SU-DHL-6 (cell line): ENCODE data around the gene MB.

Source experiments
- H2AFZ ChIP-seq: fragments of 200-600 bp; sonication (generic); 2 replicates; pipeline ENCODE4 v1.6.1; 2014; ENCODE audit warnings: low read depth, mild to moderate bottlenecking, moderate library complexity, mixed read lengths, antibody characterized with exemption, low read length; ENCODE audit not compliant: severe bottlenecking
- H3F3A ChIP-seq: fragments of 200-600 bp; shearing (Covaris generic); 2 replicates; pipeline ENCODE4 v1.6.0; 2016; ENCODE audit warnings: antibody characterized with exemption, mild to moderate bottlenecking; ENCODE audit not compliant: insufficient read depth
- H3K27ac ChIP-seq: fragments of 200-600 bp; sonication (generic); 2 replicates; pipeline ENCODE4 v1.5.1; 2016; ENCODE audit warnings: low read depth, mild to moderate bottlenecking, low read length, moderate library complexity, mixed read lengths
- H3K27me3 ChIP-seq: fragments of 200-600 bp; sonication (generic), shearing (Covaris generic); 2 replicates; pipeline ENCODE4 v1.6.0; 2014; ENCODE audit warnings: mild to moderate bottlenecking, low read length
- H3K36me3 ChIP-seq: fragments of 200-600 bp; sonication (generic); 2 replicates; pipeline ENCODE4 v1.6.1; 2014; ENCODE audit warnings: mild to moderate bottlenecking, low read length, mixed read lengths
- H3K4me2 ChIP-seq: fragments of 300-600, 200-600 bp; shearing (Covaris generic), sonication (generic); 2 replicates; pipeline ENCODE4 v1.6.0; 2014; ENCODE audit warnings: low read length, low read depth, mild to moderate bottlenecking; ENCODE audit not compliant: poor library complexity, severe bottlenecking
- H3K4me3 ChIP-seq: fragments of 200-600 bp; sonication (generic); 2 replicates; pipeline ENCODE4 v1.5.1; 2014; ENCODE audit warnings: antibody characterized with exemption, low read length, mild to moderate bottlenecking, mixed read lengths; ENCODE audit not compliant: insufficient read depth, poor library complexity, severe bottlenecking
- H3K79me2 ChIP-seq: fragments of 200-600 bp; sonication (generic); 2 replicates; pipeline ENCODE4 v1.6.1; 2014; ENCODE audit warnings: mild to moderate bottlenecking, low read length, moderate library complexity; ENCODE audit not compliant: insufficient read depth
- H3K9ac ChIP-seq: fragments of 200-600 bp; sonication (generic); 2 replicates; pipeline ENCODE4 v1.7.0; 2014; ENCODE audit warnings: mild to moderate bottlenecking, low read length
- H3K9me2 ChIP-seq: fragments of 200-600 bp; sonication (generic); replicated peaks from 2 replicates; pipeline ENCODE4 v1.6.1; 2014; ENCODE audit warnings: low read length; ENCODE audit not compliant: insufficient read depth
- H3K9me3 ChIP-seq: fragments of 200-600 bp; sonication (generic); 2 replicates; pipeline ENCODE4 v1.6.1; 2014; ENCODE audit warnings: low read length, mixed read lengths; ENCODE audit not compliant: insufficient read depth
- H4K20me1 ChIP-seq: fragments of 200-600 bp; sonication (generic); 2 replicates; pipeline ENCODE4 v1.6.1; 2014; ENCODE audit warnings: low read depth, mild to moderate bottlenecking, antibody characterized with exemption, low read length, moderate library complexity, mixed read lengths
- EZH2phosphoT487 ChIP-seq: fragments of 200-600 bp; sonication (generic), shearing (Covaris generic); conservative IDR thresholded peaks from 2 replicates; pipeline ENCODE4 v1.6.1; 2018; ENCODE audit warnings: mild to moderate bottlenecking, antibody characterized with exemption, low read length, moderate library complexity, mixed read lengths
- TF ChIP-seq, protein P1 (sequence below): fragments of 200-600 bp; sonication (generic); IDR thresholded peaks from one replicate; pipeline ENCODE4 v1.5.1; 2017; ENCODE audit warnings: antibody characterized with exemption, mild to moderate bottlenecking, low read length, moderate library complexity; ENCODE audit not compliant: insufficient read depth, poor library complexity, severe bottlenecking

The MB gene

DNA sequence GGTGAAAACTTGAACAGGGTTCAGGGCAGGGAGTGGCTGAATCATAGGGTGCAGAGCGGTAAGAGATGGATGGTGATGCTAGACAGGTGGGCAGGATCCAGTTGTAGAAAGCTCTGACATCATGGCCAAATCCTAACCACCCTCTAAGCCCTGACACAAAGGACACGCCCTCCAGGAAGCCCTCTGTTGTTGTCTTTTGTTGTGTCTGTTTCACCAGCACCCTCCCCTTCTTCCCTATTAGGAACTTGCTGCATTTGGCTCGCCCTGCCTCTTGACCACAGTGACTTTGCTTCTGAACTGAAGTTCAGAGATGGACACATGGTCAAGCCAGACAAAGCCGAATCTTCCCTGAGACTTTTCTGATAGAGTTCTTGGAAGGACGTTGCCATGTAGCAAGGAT, 16.9 kb upstream of the MB start:
- Histone ChIP-seq H3K4me3 (no peak overlapping the region), H3K27ac (no peak overlapping the region), H4K20me1 (no peaks in the 10 kb centered on the region), H3K9me3 (no peaks in the 10 kb centered on the region), H2AFZ (no peak overlapping the region), H3F3A (no peaks in the 10 kb centered on the region), H3K79me2 (no peaks in the 10 kb centered on the region), H3K36me3 (no peaks in the 10 kb centered on the region), H3K9me2 (no peaks in the 10 kb centered on the region), H3K9ac (no peak overlapping the region), H3K27me3 (no peaks in the 10 kb centered on the region), H3K4me2 (no peak overlapping the region)
- TF ChIP-seq, protein P1, sequence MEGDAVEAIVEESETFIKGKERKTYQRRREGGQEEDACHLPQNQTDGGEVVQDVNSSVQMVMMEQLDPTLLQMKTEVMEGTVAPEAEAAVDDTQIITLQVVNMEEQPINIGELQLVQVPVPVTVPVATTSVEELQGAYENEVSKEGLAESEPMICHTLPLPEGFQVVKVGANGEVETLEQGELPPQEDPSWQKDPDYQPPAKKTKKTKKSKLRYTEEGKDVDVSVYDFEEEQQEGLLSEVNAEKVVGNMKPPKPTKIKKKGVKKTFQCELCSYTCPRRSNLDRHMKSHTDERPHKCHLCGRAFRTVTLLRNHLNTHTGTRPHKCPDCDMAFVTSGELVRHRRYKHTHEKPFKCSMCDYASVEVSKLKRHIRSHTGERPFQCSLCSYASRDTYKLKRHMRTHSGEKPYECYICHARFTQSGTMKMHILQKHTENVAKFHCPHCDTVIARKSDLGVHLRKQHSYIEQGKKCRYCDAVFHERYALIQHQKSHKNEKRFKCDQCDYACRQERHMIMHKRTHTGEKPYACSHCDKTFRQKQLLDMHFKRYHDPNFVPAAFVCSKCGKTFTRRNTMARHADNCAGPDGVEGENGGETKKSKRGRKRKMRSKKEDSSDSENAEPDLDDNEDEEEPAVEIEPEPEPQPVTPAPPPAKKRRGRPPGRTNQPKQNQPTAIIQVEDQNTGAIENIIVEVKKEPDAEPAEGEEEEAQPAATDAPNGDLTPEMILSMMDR: no peak
- TF ChIP-seq EZH2phosphoT487: no peak

DNA sequence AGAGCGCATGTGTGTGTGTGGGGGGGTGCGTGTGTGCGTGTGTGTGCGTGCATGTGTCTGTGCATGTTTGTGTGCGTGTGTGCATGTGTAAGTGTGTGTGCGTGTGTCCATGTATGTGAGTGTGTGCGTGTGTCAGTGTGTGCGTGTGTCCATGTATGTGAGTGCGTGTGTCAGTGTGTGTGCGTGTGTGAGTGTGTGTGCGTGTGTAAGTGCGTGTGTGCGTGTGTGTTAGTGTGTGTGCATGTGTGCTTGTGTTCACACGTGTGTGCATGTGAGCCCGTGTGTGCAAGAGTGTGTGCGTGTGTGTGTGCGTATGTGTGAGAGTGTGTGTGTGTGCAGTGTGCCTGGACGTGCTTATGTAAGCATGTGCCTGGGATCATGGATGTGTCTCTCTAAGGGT, 16.4 kb upstream of the MB start:
- no peak overlapping the region for H3K4me2 ChIP-seq
- no peak overlapping the region for H2AFZ ChIP-seq
- no peak overlapping the region for H3K27ac ChIP-seq
- no peaks in the 10 kb centered on the region for H3K9me2 ChIP-seq
- no peaks in the 10 kb centered on the region for H3K36me3 ChIP-seq
- no peaks in the 10 kb centered on the region for H3K9me3 ChIP-seq
- no peaks in the 10 kb centered on the region for H4K20me1 ChIP-seq
- H3K79me2 ChIP-seq: no peaks in the 10 kb centered on the region
- TF ChIP-seq EZH2phosphoT487: no peak
- TF ChIP-seq, protein P1: no peak
- no peaks in the 10 kb centered on the region for H3F3A ChIP-seq
- H3K9ac ChIP-seq: no peak overlapping the region
- no peaks in the 10 kb centered on the region for H3K27me3 ChIP-seq
- no peak overlapping the region for H3K4me3 ChIP-seq

DNA sequence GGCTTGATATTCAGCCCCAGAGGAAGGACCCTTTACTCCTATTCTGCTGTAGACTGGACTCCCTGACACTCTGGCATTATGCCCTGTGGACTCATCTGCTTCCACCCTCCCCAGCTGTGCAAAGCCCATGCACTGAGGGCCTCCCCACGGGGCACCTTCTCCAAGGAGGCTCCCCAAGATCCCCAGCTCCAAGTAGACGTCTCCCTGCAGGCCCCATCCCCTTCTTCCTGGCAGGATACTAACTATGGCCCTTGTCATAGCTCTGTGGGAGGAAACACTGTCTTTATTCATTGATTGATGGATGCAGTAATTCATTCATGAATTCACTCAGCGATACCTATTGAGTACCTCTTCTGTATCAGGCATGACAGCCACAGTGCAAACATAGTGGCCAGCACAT, 15.8 kb upstream of the MB start:
- TF ChIP-seq, protein P1: no peak
- TF ChIP-seq EZH2phosphoT487: no peak
- Histone ChIP-seq H3K9me2 (no peaks in the 10 kb centered on the region), H3K9me3 (no peaks in the 10 kb centered on the region), H3K79me2 (no peaks in the 10 kb centered on the region), H3K27ac (no peak overlapping the region), H3K27me3 (no peaks in the 10 kb centered on the region), H2AFZ (no peak overlapping the region), H4K20me1 (no peaks in the 10 kb centered on the region), H3K9ac (no peak overlapping the region), H3F3A (no peaks in the 10 kb centered on the region), H3K4me2 (no peak overlapping the region), H3K4me3 (no peak overlapping the region), H3K36me3 (no peaks in the 10 kb centered on the region)

DNA sequence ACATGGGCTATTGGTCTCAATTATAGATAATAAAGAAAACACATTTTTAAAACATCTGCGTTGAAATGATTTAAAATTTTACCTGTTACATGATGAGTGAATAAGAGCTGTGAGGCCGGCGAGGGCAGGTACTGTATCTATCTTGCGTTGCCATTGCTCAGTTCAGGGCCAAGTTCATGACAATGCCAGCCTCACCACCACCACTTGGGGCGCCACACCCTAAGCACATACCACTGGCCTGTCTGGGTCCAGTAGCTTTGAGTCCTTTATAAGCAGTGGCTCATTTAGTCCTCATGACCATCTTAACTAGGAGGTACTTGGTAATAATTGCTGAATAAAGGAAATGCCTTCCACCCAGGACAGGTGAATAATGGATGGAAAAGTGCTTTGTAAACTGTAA, 14.5 kb upstream of the MB start:
- Histone ChIP-seq H2AFZ (no peak overlapping the region), H3F3A (no peaks in the 10 kb centered on the region), H3K4me2 (no peak overlapping the region), H3K27me3 (no peaks in the 10 kb centered on the region), H3K79me2 (no peaks in the 10 kb centered on the region), H3K9me2 (no peaks in the 10 kb centered on the region), H3K36me3 (no peaks in the 10 kb centered on the region), H3K9ac (no peak overlapping the region), H3K4me3 (no peak overlapping the region), H3K27ac (no peak overlapping the region), H3K9me3 (no peaks in the 10 kb centered on the region), H4K20me1 (no peaks in the 10 kb centered on the region)
- TF ChIP-seq, protein P1: peak; percentile 65
- no peak for TF ChIP-seq EZH2phosphoT487
